Liver (tissue), 9 donors: ENCODE data around the gene RCOR3. TPM values are rescaled to one million over a fixed set of nuclear protein-coding genes. Genes with fewer than 3 reads are reported as not detected.

Experiments
- DNase-seq: peaks from one replicate; pipeline ENCODE4 v3.0.0-alpha.2; 2017; ENCODE audit warnings: low spot score
- H3K27ac ChIP-seq, 2 donors: one replicate each; pipeline ENCODE4 v1.7.0; 2013; ENCODE audit warnings: inconsistent platforms in 2 of 2, low read length in 2 of 2, control low read depth in 1 of 2, low read depth in 1 of 2, mild to moderate bottlenecking in 1 of 2
- H3K27me3 ChIP-seq, 4 donors: one replicate each; pipeline versions ENCODE4 v1.6.1 to v1.7.0; 2013; ENCODE audit warnings: low read length in 3 of 4, inconsistent platforms in 1 of 4, mild to moderate bottlenecking in 1 of 4, moderate library complexity in 1 of 4; ENCODE audit not compliant: control insufficient read depth in 4 of 4, insufficient read depth in 4 of 4
- H3K36me3 ChIP-seq, 4 donors: one replicate each; pipeline versions ENCODE4 v1.6.1 to v1.7.0; 2013; ENCODE audit warnings: low read length in 3 of 4, mild to moderate bottlenecking in 3 of 4, low read depth in 1 of 4, moderate library complexity in 1 of 4; ENCODE audit not compliant: control insufficient read depth in 4 of 4, insufficient read depth in 3 of 4
- H3K4me1 ChIP-seq, 4 donors: one replicate each; pipeline versions ENCODE4 v1.6.1 to v1.7.0; 2013; ENCODE audit warnings: low read length in 3 of 4, mild to moderate bottlenecking in 3 of 4, moderate library complexity in 1 of 4; ENCODE audit not compliant: control insufficient read depth in 4 of 4, insufficient read depth in 4 of 4
- H3K4me3 ChIP-seq, 3 donors: one replicate each; pipeline versions ENCODE4 v1.6.1 to v1.7.0; 2013; ENCODE audit warnings: low read length in 3 of 3, control low read depth in 1 of 3, low read depth in 1 of 3, mild to moderate bottlenecking in 1 of 3
- H3K9ac ChIP-seq, 2 donors: one replicate each; pipeline ENCODE4 v1.7.0; 2013; ENCODE audit warnings: low read length in 2 of 2, mild to moderate bottlenecking in 2 of 2, moderate library complexity in 2 of 2, control low read depth in 1 of 2, low read depth in 1 of 2
- H3K9me3 ChIP-seq, 4 donors: one replicate each; pipeline versions ENCODE4 v1.6.1 to v1.7.0; 2013; ENCODE audit warnings: low read length in 3 of 4; ENCODE audit not compliant: control insufficient read depth in 4 of 4
- ATF3 ChIP-seq: IDR thresholded peaks from 2 replicates; pipeline ENCODE4 v1.6.1; 2016; ENCODE audit warnings: antibody characterized with exemption
- CTCF ChIP-seq: fragments of 150-350 bp; IDR thresholded peaks from 2 replicates; pipeline ENCODE4 v1.5.1; 2017; ENCODE audit warnings: improper control_type of control experiment, low read depth, low read length; ENCODE audit not compliant: missing input control
- EGR1 ChIP-seq, 2 donors: IDR thresholded peaks; 2 replicates each; pipeline ENCODE4 v1.6.1; 2016 to 2018; ENCODE audit warnings: antibody characterized with exemption in 2 of 2, low read depth in 2 of 2
- FOXA1 ChIP-seq: IDR thresholded peaks from 2 replicates; pipeline ENCODE4 v1.6.1; 2016; ENCODE audit warnings: antibody characterized with exemption
- FOXA2 ChIP-seq: IDR thresholded peaks from 2 replicates; pipeline ENCODE4 v1.6.1; 2016; ENCODE audit warnings: antibody characterized with exemption
- GABPA ChIP-seq, 2 donors: IDR thresholded peaks in 1 of 2; conservative IDR thresholded peaks in 1 of 2; 2 replicates each; pipeline ENCODE4 v1.6.1; 2016; ENCODE audit warnings: antibody characterized with exemption in 2 of 2, mild to moderate bottlenecking in 1 of 2, moderate library complexity in 1 of 2
- HNF4A ChIP-seq, 2 donors: conservative IDR thresholded peaks; 2 replicates each; pipeline ENCODE4 v1.6.1; 2016; ENCODE audit warnings: antibody characterized with exemption in 2 of 2, mild to moderate bottlenecking in 2 of 2
- HNF4G ChIP-seq: IDR thresholded peaks from 2 replicates; pipeline ENCODE4 v1.6.1; 2016; ENCODE audit warnings: antibody characterized with exemption
- JUND ChIP-seq, 2 donors: IDR thresholded peaks; 2 replicates each; pipeline ENCODE4 v1.6.1; 2016; ENCODE audit warnings: antibody characterized with exemption in 2 of 2
- MAX ChIP-seq: IDR thresholded peaks from 2 replicates; pipeline ENCODE4 v1.6.1; 2016; ENCODE audit warnings: antibody characterized with exemption
- NR2F2 ChIP-seq: IDR thresholded peaks from 2 replicates; pipeline ENCODE4 v1.6.1; 2016; ENCODE audit warnings: antibody characterized with exemption
- RAD21 ChIP-seq, 2 donors: IDR thresholded peaks; 2 replicates each; pipeline ENCODE4 v1.6.1; 2016; ENCODE audit warnings: antibody characterized with exemption in 2 of 2, mild to moderate bottlenecking in 2 of 2
- REST ChIP-seq: IDR thresholded peaks from 2 replicates; pipeline ENCODE4 v1.6.1; 2016; ENCODE audit warnings: antibody characterized with exemption, mild to moderate bottlenecking
- RXRA ChIP-seq, 2 donors: IDR thresholded peaks; 2 replicates each; pipeline ENCODE4 v1.6.1; 2017 to 2018; ENCODE audit warnings: antibody characterized with exemption in 2 of 2, mild to moderate bottlenecking in 1 of 2
- SP1 ChIP-seq: IDR thresholded peaks from 2 replicates; pipeline ENCODE4 v1.6.1; 2018; ENCODE audit warnings: antibody characterized with exemption, mild to moderate bottlenecking
- TAF1 ChIP-seq: conservative IDR thresholded peaks from 2 replicates; pipeline ENCODE4 v1.6.1; 2016; ENCODE audit warnings: antibody characterized with exemption, mild to moderate bottlenecking
- YY1 ChIP-seq: IDR thresholded peaks from 2 replicates; pipeline ENCODE4 v1.6.1; 2016; ENCODE audit warnings: antibody characterized with exemption, mild to moderate bottlenecking
- WGBS: extraction: QIAGEN DNeasy Blood & Tissue Kit; methylation state at CpG from one replicate; pipeline ENCODE4 v1.1.7; 2013; 5-methylcytosine and 5-hydroxymethylcytosine counted together
- polyA plus RNA-seq, 2 donors: library from polyadenylated mRNA; stranded (reverse) in 1 of 2; unstranded in 1 of 2; fragments of 200-250 nt in 1 of 2; fragments of >200 nt in 1 of 2; fragmentation: Nextera tagmentation in 1 of 2; extraction: Ambion mirVana in 1 of 2; gene quantifications; one replicate each; pipeline versions ENCODE4 v1.2.1 to v1.2.3, GENCODE V29; 2013 to 2015
- total RNA-seq, 2 donors: library from RNA; depleted of rRNA; stranded (reverse); fragments of >200 nt; gene quantifications; one replicate each; pipeline ENCODE4 v1.2.3, GENCODE V29; 2014
- TF ChIP-seq, protein P1 (sequence below): IDR thresholded peaks from 2 replicates; pipeline ENCODE4 v1.6.1; 2016; ENCODE audit warnings: antibody characterized with exemption
- donor health status: healthy.
- donor health status: healthy.
- donor health status: healthy.
- donor health status: healthy.
- donor health status: healthy.

The RCOR3 gene
- total and polyA plus RNA-seq, 4 donors, result 7.8 to 20.2 (median 13.4) TPM

GRCh38 chr1:211336161-211336560, 77.0 kb downstream of the RCOR3 start:
- H3K27ac ChIP-seq, result no peak overlapping the region
- H3K9me3 ChIP-seq, result no peaks in the 10 kb centered on the region
- no peaks in the 10 kb centered on the region for H3K27me3 ChIP-seq
- H3K4me1 ChIP-seq, result no peaks in the 10 kb centered on the region
- 84% methylated on average over 3 of the region's 3 CpGs for WGBS
- H3K36me3 ChIP-seq, result no peaks in the 10 kb centered on the region
- no peak for DNase-seq
- H3K4me3 ChIP-seq, result no peak overlapping the region
- TF ChIP-seq JUND (IDR thresholded peaks at IDR 0.05), result no peak
- TF ChIP-seq GABPA (IDR thresholded peaks at IDR 0.05 in 1 of 2, conservative IDR thresholded peaks at IDR 0.05 in 1 of 2), result no peak
- TF ChIP-seq RXRA (IDR thresholded peaks at IDR 0.05), result no peak
- TF ChIP-seq EGR1 (IDR thresholded peaks at IDR 0.05; ENCODE audit: low read depth in 2 of 2), result no peak
- no peak for TF ChIP-seq YY1
- TF ChIP-seq FOXA1, result no peak
- no peak for TF ChIP-seq CTCF
- no peak for TF ChIP-seq TAF1
- TF ChIP-seq ATF3, result no peak
- TF ChIP-seq REST, result no peak
- no peak for TF ChIP-seq HNF4A (conservative IDR thresholded peaks at IDR 0.05)
- TF ChIP-seq RAD21 (IDR thresholded peaks at IDR 0.05), result no peak
- TF ChIP-seq NR2F2, result no peak
- TF ChIP-seq SP1, result no peak
- TF ChIP-seq HNF4G, result no peak
- no peak for TF ChIP-seq FOXA2
- no peak for TF ChIP-seq MAX
- TF ChIP-seq, protein P1, sequence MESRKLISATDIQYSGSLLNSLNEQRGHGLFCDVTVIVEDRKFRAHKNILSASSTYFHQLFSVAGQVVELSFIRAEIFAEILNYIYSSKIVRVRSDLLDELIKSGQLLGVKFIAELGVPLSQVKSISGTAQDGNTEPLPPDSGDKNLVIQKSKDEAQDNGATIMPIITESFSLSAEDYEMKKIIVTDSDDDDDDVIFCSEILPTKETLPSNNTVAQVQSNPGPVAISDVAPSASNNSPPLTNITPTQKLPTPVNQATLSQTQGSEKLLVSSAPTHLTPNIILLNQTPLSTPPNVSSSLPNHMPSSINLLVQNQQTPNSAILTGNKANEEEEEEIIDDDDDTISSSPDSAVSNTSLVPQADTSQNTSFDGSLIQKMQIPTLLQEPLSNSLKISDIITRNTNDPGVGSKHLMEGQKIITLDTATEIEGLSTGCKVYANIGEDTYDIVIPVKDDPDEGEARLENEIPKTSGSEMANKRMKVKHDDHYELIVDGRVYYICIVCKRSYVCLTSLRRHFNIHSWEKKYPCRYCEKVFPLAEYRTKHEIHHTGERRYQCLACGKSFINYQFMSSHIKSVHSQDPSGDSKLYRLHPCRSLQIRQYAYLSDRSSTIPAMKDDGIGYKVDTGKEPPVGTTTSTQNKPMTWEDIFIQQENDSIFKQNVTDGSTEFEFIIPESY, result no peak
- no peak overlapping the region for H3K9ac ChIP-seq
